GM21526 (cell line): Measurements from ENCODE around the gene SLC51B.
"Not testable (repeated sequence)": the region's sequence is repeated elsewhere in the genome, so short reads cannot be mapped to it uniquely, and the experiment has no call there.

ENCODE experiments used
- ATAC-seq: cut with Tn5 transposase; IDR thresholded peaks from one replicate; pipeline ENCODE4 v1.9.1; 2021; ENCODE audit warnings: moderate library complexity; ENCODE audit not compliant: unreplicated experiment, low FRiP score

The SLC51B gene

GRCh38 chr15:65040461-65040860 lies 4.7 kb upstream of the SLC51B start:
- ATAC-seq: no peak

GRCh38 chr15:65041787-65042186 lies 3.4 kb upstream of the SLC51B start:
- ATAC-seq: no peak

- ATAC-seq: no peak
Observed at GRCh38 chr15:65042776-65043327, 2.3 kb upstream of the SLC51B start.

- not testable (repeated sequence) for ATAC-seq
Observed at GRCh38 chr15:65044218-65044617, 969 bp upstream of the SLC51B start.

GRCh38 chr15:65048241-65048640 lies 3.1 kb downstream of the SLC51B start:
- no peak for ATAC-seq

GRCh38 chr15:65049418-65049840 lies 4.2 kb downstream of the SLC51B start:
- peak; percentile 78 for ATAC-seq

GRCh38 chr15:65050270-65050669 lies 5.1 kb downstream of the SLC51B start:
- no peak for ATAC-seq

GRCh38 chr15:65051266-65051665 lies 6.1 kb downstream of the SLC51B start:
- ATAC-seq: no peak

- ATAC-seq: no peak
Observed at GRCh38 chr15:65052956-65053355, 7.8 kb downstream of the SLC51B start.

- ATAC-seq: no peak
Observed at GRCh38 chr15:65054333-65055200, 9.4 kb downstream of the SLC51B start.

GRCh38 chr15:65055201-65055870 lies 10.1 kb downstream of the SLC51B start:
- no peak for ATAC-seq

GRCh38 chr15:65056106-65056505 lies 10.9 kb downstream of the SLC51B start:
- no peak for ATAC-seq

GRCh38 chr15:65056868-65057548 lies 11.8 kb downstream of the SLC51B start:
- ATAC-seq: no peak

- ATAC-seq: no peak
Observed at GRCh38 chr15:65057549-65057940, 12.4 kb downstream of the SLC51B start.

GRCh38 chr15:65058394-65059368 lies 13.5 kb downstream of the SLC51B start:
- no peak for ATAC-seq

GRCh38 chr15:65059369-65059750 lies 14.2 kb downstream of the SLC51B start:
- no peak for ATAC-seq

GRCh38 chr15:65059931-65060596 lies 14.9 kb downstream of the SLC51B start:
- no peak for ATAC-seq

- no peak for ATAC-seq
Observed at GRCh38 chr15:65060641-65061397, 15.6 kb downstream of the SLC51B start.

GRCh38 chr15:65062061-65062460 lies 16.9 kb downstream of the SLC51B start:
- no peak for ATAC-seq
